GM12892 (cell line): ENCODE results near the gene EEA1.

Source experiments
- POLR2A ChIP-seq: IDR thresholded peaks from 2 replicates; pipeline ENCODE4 v1.6.1; 2011; ENCODE audit warnings: low read depth, low read length, control low read depth
- TAF1 ChIP-seq: IDR thresholded peaks from 2 replicates; pipeline ENCODE4 v1.6.1; 2011; ENCODE audit warnings: low read depth, mild to moderate bottlenecking, control low read depth, low read length, borderline replicate concordance

GRCh38 chr12:92879698-92880322 is 49.3 kb downstream of the EEA1 start:
- no peak for TF ChIP-seq POLR2A
- no peak for TF ChIP-seq TAF1
